ENCODE results near the gene LRRC46.

- TF ChIP-seq CTCF (IDR thresholded peaks at IDR 0.05): no peak
- TF ChIP-seq TEAD4 (CRISPR knock-in tag; IDR thresholded peaks at IDR 0.05): no peak
- no peak for TF ChIP-seq USF1 (CRISPR knock-in tag; IDR thresholded peaks at IDR 0.05)
Measured at GRCh38 chr17:47853616-47854015, 22.1 kb downstream of the LRRC46 start.
